Liver (tissue), 9 donors: ENCODE results near the gene AGAP2. TPM values are rescaled to one million over a fixed set of nuclear protein-coding genes. Genes with fewer than 3 reads are reported as not detected.

Experiments
- DNase-seq: peaks from one replicate; pipeline ENCODE4 v3.0.0-alpha.2; 2017; ENCODE audit warnings: low spot score
- H3K27ac ChIP-seq, 2 donors: one replicate each; pipeline ENCODE4 v1.7.0; 2013; ENCODE audit warnings: inconsistent platforms in 2 of 2, low read length in 2 of 2, control low read depth in 1 of 2, low read depth in 1 of 2, mild to moderate bottlenecking in 1 of 2
- H3K27me3 ChIP-seq, 4 donors: one replicate each; pipeline versions ENCODE4 v1.6.1 to v1.7.0; 2013; ENCODE audit warnings: low read length in 3 of 4, inconsistent platforms in 1 of 4, mild to moderate bottlenecking in 1 of 4, moderate library complexity in 1 of 4; ENCODE audit not compliant: control insufficient read depth in 4 of 4, insufficient read depth in 4 of 4
- H3K36me3 ChIP-seq, 4 donors: one replicate each; pipeline versions ENCODE4 v1.6.1 to v1.7.0; 2013; ENCODE audit warnings: low read length in 3 of 4, mild to moderate bottlenecking in 3 of 4, low read depth in 1 of 4, moderate library complexity in 1 of 4; ENCODE audit not compliant: control insufficient read depth in 4 of 4, insufficient read depth in 3 of 4
- H3K4me1 ChIP-seq, 4 donors: one replicate each; pipeline versions ENCODE4 v1.6.1 to v1.7.0; 2013; ENCODE audit warnings: low read length in 3 of 4, mild to moderate bottlenecking in 3 of 4, moderate library complexity in 1 of 4; ENCODE audit not compliant: control insufficient read depth in 4 of 4, insufficient read depth in 4 of 4
- H3K4me3 ChIP-seq, 3 donors: one replicate each; pipeline versions ENCODE4 v1.6.1 to v1.7.0; 2013; ENCODE audit warnings: low read length in 3 of 3, control low read depth in 1 of 3, low read depth in 1 of 3, mild to moderate bottlenecking in 1 of 3
- H3K9ac ChIP-seq, 2 donors: one replicate each; pipeline ENCODE4 v1.7.0; 2013; ENCODE audit warnings: low read length in 2 of 2, mild to moderate bottlenecking in 2 of 2, moderate library complexity in 2 of 2, control low read depth in 1 of 2, low read depth in 1 of 2
- H3K9me3 ChIP-seq, 4 donors: one replicate each; pipeline versions ENCODE4 v1.6.1 to v1.7.0; 2013; ENCODE audit warnings: low read length in 3 of 4; ENCODE audit not compliant: control insufficient read depth in 4 of 4
- FOXA1 ChIP-seq: IDR thresholded peaks from 2 replicates; pipeline ENCODE4 v1.6.1; 2016; ENCODE audit warnings: antibody characterized with exemption
- FOXA2 ChIP-seq: IDR thresholded peaks from 2 replicates; pipeline ENCODE4 v1.6.1; 2016; ENCODE audit warnings: antibody characterized with exemption
- GABPA ChIP-seq, 2 donors: IDR thresholded peaks in 1 of 2; conservative IDR thresholded peaks in 1 of 2; 2 replicates each; pipeline ENCODE4 v1.6.1; 2016; ENCODE audit warnings: antibody characterized with exemption in 2 of 2, mild to moderate bottlenecking in 1 of 2, moderate library complexity in 1 of 2
- HNF4G ChIP-seq: IDR thresholded peaks from 2 replicates; pipeline ENCODE4 v1.6.1; 2016; ENCODE audit warnings: antibody characterized with exemption
- JUND ChIP-seq, 2 donors: IDR thresholded peaks; 2 replicates each; pipeline ENCODE4 v1.6.1; 2016; ENCODE audit warnings: antibody characterized with exemption in 2 of 2
- RAD21 ChIP-seq, 2 donors: IDR thresholded peaks; 2 replicates each; pipeline ENCODE4 v1.6.1; 2016; ENCODE audit warnings: antibody characterized with exemption in 2 of 2, mild to moderate bottlenecking in 2 of 2
- SP1 ChIP-seq: IDR thresholded peaks from 2 replicates; pipeline ENCODE4 v1.6.1; 2018; ENCODE audit warnings: antibody characterized with exemption, mild to moderate bottlenecking
- TAF1 ChIP-seq: conservative IDR thresholded peaks from 2 replicates; pipeline ENCODE4 v1.6.1; 2016; ENCODE audit warnings: antibody characterized with exemption, mild to moderate bottlenecking
- YY1 ChIP-seq: IDR thresholded peaks from 2 replicates; pipeline ENCODE4 v1.6.1; 2016; ENCODE audit warnings: antibody characterized with exemption, mild to moderate bottlenecking
- WGBS: extraction: QIAGEN DNeasy Blood & Tissue Kit; methylation state at CpG from one replicate; pipeline ENCODE4 v1.1.7; 2013; 5-methylcytosine and 5-hydroxymethylcytosine counted together
- polyA plus RNA-seq, 2 donors: library from polyadenylated mRNA; stranded (reverse) in 1 of 2; unstranded in 1 of 2; fragments of 200-250 nt in 1 of 2; fragments of >200 nt in 1 of 2; fragmentation: Nextera tagmentation in 1 of 2; extraction: Ambion mirVana in 1 of 2; gene quantifications; one replicate each; pipeline versions ENCODE4 v1.2.1 to v1.2.3, GENCODE V29; 2013 to 2015
- total RNA-seq, 2 donors: library from RNA; depleted of rRNA; stranded (reverse); fragments of >200 nt; gene quantifications; one replicate each; pipeline ENCODE4 v1.2.3, GENCODE V29; 2014
- TF ChIP-seq, protein P1 (sequence below): IDR thresholded peaks from 2 replicates; pipeline ENCODE4 v1.6.1; 2016; ENCODE audit warnings: antibody characterized with exemption, mild to moderate bottlenecking
- TF ChIP-seq, protein P2 (sequence below): IDR thresholded peaks from 2 replicates; pipeline ENCODE4 v1.6.1; 2016; ENCODE audit warnings: antibody characterized with exemption
- TF ChIP-seq, protein P3 (sequence below): fragments of 150-350 bp; IDR thresholded peaks from 2 replicates; pipeline ENCODE4 v1.5.1; 2017; ENCODE audit warnings: improper control_type of control experiment, low read depth, low read length; ENCODE audit not compliant: missing input control
- TF ChIP-seq, protein P4 (sequence below): IDR thresholded peaks from 2 replicates; pipeline ENCODE4 v1.6.1; 2016; ENCODE audit warnings: antibody characterized with exemption
- TF ChIP-seq, protein P5 (sequence below): IDR thresholded peaks from 2 replicates; pipeline ENCODE4 v1.6.1; 2016; ENCODE audit warnings: antibody characterized with exemption
- donor health status: healthy.
- donor health status: healthy.
- donor health status: healthy.
- donor health status: healthy.
- donor health status: healthy.

Gene AGAP2
- total and polyA plus RNA-seq, 4 donors, result 0.18 to 1.7 (median 0.64) TPM

DNA sequence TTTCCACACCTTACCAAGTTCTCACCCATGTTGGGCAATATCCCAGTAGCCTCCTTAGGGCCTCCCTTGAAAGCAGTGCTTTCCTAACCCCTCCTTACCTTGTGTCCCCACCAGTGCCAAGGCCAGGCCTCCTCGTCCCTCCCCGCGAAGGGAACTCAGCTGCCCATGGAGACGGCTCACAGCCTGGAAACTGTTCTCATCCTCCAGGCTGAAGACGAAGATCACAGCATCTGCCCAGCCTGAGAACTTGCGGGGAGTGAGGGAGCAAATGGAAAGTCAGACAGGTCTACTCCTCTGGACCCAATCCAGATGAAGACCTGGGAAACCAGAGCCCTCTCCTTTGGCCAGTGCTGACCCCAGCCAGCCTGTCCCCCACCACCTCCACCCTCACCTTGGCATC lies 4.6 kb downstream of the AGAP2 start:
- no peaks in the 10 kb centered on the region for H3K36me3 ChIP-seq
- no peaks in the 10 kb centered on the region for H3K9me3 ChIP-seq
- H3K27me3 ChIP-seq, result peaks cover 0 to 10% (median 2%) of the 10 kb centered on the region in 4 donors
- no peak overlapping the region for H3K4me3 ChIP-seq
- TF ChIP-seq FOXA2, result no peak
- TF ChIP-seq, protein P1, sequence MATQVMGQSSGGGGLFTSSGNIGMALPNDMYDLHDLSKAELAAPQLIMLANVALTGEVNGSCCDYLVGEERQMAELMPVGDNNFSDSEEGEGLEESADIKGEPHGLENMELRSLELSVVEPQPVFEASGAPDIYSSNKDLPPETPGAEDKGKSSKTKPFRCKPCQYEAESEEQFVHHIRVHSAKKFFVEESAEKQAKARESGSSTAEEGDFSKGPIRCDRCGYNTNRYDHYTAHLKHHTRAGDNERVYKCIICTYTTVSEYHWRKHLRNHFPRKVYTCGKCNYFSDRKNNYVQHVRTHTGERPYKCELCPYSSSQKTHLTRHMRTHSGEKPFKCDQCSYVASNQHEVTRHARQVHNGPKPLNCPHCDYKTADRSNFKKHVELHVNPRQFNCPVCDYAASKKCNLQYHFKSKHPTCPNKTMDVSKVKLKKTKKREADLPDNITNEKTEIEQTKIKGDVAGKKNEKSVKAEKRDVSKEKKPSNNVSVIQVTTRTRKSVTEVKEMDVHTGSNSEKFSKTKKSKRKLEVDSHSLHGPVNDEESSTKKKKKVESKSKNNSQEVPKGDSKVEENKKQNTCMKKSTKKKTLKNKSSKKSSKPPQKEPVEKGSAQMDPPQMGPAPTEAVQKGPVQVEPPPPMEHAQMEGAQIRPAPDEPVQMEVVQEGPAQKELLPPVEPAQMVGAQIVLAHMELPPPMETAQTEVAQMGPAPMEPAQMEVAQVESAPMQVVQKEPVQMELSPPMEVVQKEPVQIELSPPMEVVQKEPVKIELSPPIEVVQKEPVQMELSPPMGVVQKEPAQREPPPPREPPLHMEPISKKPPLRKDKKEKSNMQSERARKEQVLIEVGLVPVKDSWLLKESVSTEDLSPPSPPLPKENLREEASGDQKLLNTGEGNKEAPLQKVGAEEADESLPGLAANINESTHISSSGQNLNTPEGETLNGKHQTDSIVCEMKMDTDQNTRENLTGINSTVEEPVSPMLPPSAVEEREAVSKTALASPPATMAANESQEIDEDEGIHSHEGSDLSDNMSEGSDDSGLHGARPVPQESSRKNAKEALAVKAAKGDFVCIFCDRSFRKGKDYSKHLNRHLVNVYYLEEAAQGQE, result no peak
- no peak for TF ChIP-seq YY1
- no peak for TF ChIP-seq FOXA1
- TF ChIP-seq, protein P2, sequence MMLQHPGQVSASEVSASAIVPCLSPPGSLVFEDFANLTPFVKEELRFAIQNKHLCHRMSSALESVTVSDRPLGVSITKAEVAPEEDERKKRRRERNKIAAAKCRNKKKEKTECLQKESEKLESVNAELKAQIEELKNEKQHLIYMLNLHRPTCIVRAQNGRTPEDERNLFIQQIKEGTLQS, result no peak
- TF ChIP-seq, protein P3, sequence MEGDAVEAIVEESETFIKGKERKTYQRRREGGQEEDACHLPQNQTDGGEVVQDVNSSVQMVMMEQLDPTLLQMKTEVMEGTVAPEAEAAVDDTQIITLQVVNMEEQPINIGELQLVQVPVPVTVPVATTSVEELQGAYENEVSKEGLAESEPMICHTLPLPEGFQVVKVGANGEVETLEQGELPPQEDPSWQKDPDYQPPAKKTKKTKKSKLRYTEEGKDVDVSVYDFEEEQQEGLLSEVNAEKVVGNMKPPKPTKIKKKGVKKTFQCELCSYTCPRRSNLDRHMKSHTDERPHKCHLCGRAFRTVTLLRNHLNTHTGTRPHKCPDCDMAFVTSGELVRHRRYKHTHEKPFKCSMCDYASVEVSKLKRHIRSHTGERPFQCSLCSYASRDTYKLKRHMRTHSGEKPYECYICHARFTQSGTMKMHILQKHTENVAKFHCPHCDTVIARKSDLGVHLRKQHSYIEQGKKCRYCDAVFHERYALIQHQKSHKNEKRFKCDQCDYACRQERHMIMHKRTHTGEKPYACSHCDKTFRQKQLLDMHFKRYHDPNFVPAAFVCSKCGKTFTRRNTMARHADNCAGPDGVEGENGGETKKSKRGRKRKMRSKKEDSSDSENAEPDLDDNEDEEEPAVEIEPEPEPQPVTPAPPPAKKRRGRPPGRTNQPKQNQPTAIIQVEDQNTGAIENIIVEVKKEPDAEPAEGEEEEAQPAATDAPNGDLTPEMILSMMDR, result no peak
- TF ChIP-seq SP1, result no peak
- TF ChIP-seq HNF4G, result no peak
- TF ChIP-seq, protein P4, sequence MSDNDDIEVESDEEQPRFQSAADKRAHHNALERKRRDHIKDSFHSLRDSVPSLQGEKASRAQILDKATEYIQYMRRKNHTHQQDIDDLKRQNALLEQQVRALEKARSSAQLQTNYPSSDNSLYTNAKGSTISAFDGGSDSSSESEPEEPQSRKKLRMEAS, result no peak
- no peak for TF ChIP-seq TAF1
- no peak for TF ChIP-seq JUND (IDR thresholded peaks at IDR 0.05)
- no peak for TF ChIP-seq GABPA (IDR thresholded peaks at IDR 0.05 in 1 of 2, conservative IDR thresholded peaks at IDR 0.05 in 1 of 2)
- no peak for TF ChIP-seq RAD21 (IDR thresholded peaks at IDR 0.05)
- TF ChIP-seq, protein P5, sequence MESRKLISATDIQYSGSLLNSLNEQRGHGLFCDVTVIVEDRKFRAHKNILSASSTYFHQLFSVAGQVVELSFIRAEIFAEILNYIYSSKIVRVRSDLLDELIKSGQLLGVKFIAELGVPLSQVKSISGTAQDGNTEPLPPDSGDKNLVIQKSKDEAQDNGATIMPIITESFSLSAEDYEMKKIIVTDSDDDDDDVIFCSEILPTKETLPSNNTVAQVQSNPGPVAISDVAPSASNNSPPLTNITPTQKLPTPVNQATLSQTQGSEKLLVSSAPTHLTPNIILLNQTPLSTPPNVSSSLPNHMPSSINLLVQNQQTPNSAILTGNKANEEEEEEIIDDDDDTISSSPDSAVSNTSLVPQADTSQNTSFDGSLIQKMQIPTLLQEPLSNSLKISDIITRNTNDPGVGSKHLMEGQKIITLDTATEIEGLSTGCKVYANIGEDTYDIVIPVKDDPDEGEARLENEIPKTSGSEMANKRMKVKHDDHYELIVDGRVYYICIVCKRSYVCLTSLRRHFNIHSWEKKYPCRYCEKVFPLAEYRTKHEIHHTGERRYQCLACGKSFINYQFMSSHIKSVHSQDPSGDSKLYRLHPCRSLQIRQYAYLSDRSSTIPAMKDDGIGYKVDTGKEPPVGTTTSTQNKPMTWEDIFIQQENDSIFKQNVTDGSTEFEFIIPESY, result no peak
- DNase-seq, result no peak
- H3K27ac ChIP-seq, result no peak overlapping the region
- H3K4me1 ChIP-seq, result peaks cover 3 to 20% (median 15%) of the 10 kb centered on the region in 4 donors
- no peak overlapping the region for H3K9ac ChIP-seq
- 90% methylated on average over 6 of the region's 6 CpGs for WGBS
